Transverse colon (tissue), 4 donors: ENCODE data around the gene SPIN2A. TPM values are rescaled to one million over a fixed set of nuclear protein-coding genes. Genes with fewer than 3 reads are reported as not detected.
"Not testable (repeated sequence)": the region's sequence is repeated elsewhere in the genome, so short reads cannot be mapped to it uniquely, and the experiment has no call there.

Source experiments
- DNase-seq: peaks from one replicate; pipeline ENCODE4 v3.0.0-alpha.2; 2019
- H3K27ac ChIP-seq, 4 donors: fragments of 200-600 bp; sonication (generic); 2 replicates each; pipeline ENCODE4 v1.5.1; 2016 to 2018; ENCODE audit warnings: inconsistent platforms in 4 of 4
- H3K27me3 ChIP-seq: fragments of 200-600 bp; sonication (generic); 2 replicates; pipeline ENCODE4 v1.5.1; 2017; ENCODE audit warnings: inconsistent platforms
- H3K36me3 ChIP-seq, 4 donors: fragments of 200-600 bp; sonication (generic); 2 replicates each; pipeline ENCODE4 v1.5.1; 2017 to 2019; ENCODE audit warnings: inconsistent platforms in 4 of 4
- H3K4me1 ChIP-seq, 4 donors: fragments of 200-600 bp; sonication (generic); 2 replicates each; pipeline ENCODE4 v1.5.1; 2017 to 2020; ENCODE audit warnings: inconsistent platforms in 4 of 4
- H3K4me3 ChIP-seq, 4 donors: fragments of 200-600 bp; sonication (generic); 1 replicate in 1 of 4; 2 replicates in 3 of 4; pipeline versions ENCODE4 v1.5.1 to v1.6.1; 2017 to 2019; ENCODE audit warnings: inconsistent platforms in 4 of 4
- H3K9me3 ChIP-seq, 2 donors: fragments of 200-600 bp; sonication (generic); 2 replicates each; pipeline ENCODE4 v1.5.1; 2017 to 2019; ENCODE audit warnings: inconsistent platforms in 2 of 2
- CTCF ChIP-seq, 5 experiments: fragments of 200-600 bp in 3 of 5; fragments of 450-650 bp in 2 of 5; sonication (generic) in 3 of 5; IDR thresholded peaks; 1 replicate in 2 of 5; 2 replicates in 3 of 5; pipeline ENCODE4 v1.5.1; 2016 to 2017; ENCODE audit warnings: antibody characterized with exemption in 5 of 5, inconsistent platforms in 3 of 5, mild to moderate bottlenecking in 2 of 5, moderate library complexity in 1 of 5
- EP300 ChIP-seq: sonication (generic); formaldehyde crosslinking; IDR thresholded peaks from one replicate; pipeline ENCODE4 v1.6.1; 2017; ENCODE audit warnings: antibody characterized with exemption, low read depth
- POLR2A ChIP-seq: fragments of 450-650 bp; IDR thresholded peaks from one replicate; pipeline ENCODE4 v1.6.1; 2016; ENCODE audit warnings: antibody characterized with exemption, mild to moderate bottlenecking, moderate library complexity
- POLR2AphosphoS5 ChIP-seq, 3 donors: sonication (generic); formaldehyde crosslinking; IDR thresholded peaks; one replicate each; pipeline ENCODE4 v1.6.1; 2016; ENCODE audit warnings: antibody characterized with exemption in 3 of 3
- WGBS, 2 donors: methylation state at CpG; one replicate each; pipeline ENCODE4 v1.1.5; 2018; ENCODE audit warnings: low coverage in 1 of 2; 5-methylcytosine and 5-hydroxymethylcytosine counted together
- in situ Hi-C, 4 donors: fragments of 200-750 bp; cut with MboI; loops; one replicate each; pipeline versions ENCODE4 v1.15.0 to v1.15.1; 2017; ENCODE audit warnings: low sequenced_read_pairs in 3 of 4, low pct_ligation_motif_present in 1 of 4, low pct_unique_long_range_greater_than_20kb in 1 of 4
- intact Hi-C: fragments of 100-400 bp; cut with DNase I; formaldehyde crosslinking; loops from one replicate; pipeline ENCODE4 v1.15.1; 2023; ENCODE audit warnings: low total_unique reads
- total RNA-seq, 4 donors: library from RNA; depleted of rRNA; stranded (reverse); fragments of >200 nt; gene quantifications; one replicate each; pipeline ENCODE4 v1.1.0, GENCODE V29; 2016

The SPIN2A gene
- total RNA-seq, 4 donors from 2014 or later, result 0.64 to 15.7 (median 1.2) TPM; not detected in 1

DNA sequence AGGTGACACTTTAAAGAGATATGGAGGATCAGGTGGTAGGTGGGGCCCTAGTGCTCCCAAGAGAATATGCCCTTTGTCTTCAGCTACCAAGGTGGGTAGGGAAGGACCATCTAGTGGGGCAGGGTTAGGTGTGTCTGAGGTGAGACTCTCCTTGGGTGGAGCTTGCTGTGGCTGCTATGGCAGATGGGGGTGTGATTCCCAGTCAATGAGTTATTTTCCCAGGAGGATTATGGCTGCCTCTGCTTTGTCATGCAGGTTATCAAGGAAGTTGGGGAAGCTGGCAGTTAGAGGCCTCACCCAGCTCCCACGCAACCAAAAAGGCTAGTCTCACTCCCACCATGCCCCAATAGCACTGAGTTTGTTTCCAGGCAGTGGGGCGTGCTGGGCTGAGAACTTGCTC is 18.0 kb upstream of the SPIN2A start:
- peak overlapping the region in 3 of 4 donors; percentile 38 to 62 (median 40) for H3K27ac ChIP-seq
- whole genome bisulfite sequencing, 2 donors, result 83% methylated on average over 2 of the region's 2 CpGs; no CpG with 5 or more reads in 1 of the 2 donors
- DNase-seq, result peak; percentile 29
- no peaks in the 10 kb centered on the region for H3K9me3 ChIP-seq
- H3K4me1 ChIP-seq, result peaks cover 0 to 3% (median 0%) of the 10 kb centered on the region in 4 donors
- in situ Hi-C loops (no loop called here), intact Hi-C loops (no loop called here)
- no peaks in the 10 kb centered on the region for H3K27me3 ChIP-seq
- no peak overlapping the region for H3K4me3 ChIP-seq
- no peaks in the 10 kb centered on the region for H3K36me3 ChIP-seq
- TF ChIP-seq POLR2A (peak; percentile 13), POLR2AphosphoS5 (IDR thresholded peaks at IDR 0.05) (no peak), CTCF (IDR thresholded peaks at IDR 0.05) (no peak), EP300 (no peak)

DNA sequence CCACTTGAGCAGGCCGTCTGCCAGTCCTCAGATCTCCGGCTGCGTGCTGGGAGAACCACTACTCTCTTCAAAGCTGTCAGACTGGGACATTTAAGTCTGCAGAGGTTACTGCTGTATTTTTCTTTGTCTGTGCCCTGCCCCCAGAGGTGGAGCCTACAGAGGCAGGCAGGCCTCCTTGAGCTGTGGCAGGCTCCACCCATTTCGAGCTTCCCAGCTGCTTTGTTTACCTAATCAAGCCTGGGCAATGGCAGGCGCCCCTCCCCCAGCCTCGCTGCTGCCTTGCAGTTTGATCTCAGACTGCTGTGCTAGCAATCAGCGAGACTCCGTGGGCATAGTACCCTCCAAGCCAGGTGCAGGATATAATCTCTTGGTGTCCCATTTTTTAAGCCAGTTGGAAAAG is 15.0 kb upstream of the SPIN2A start:
- H3K4me1 ChIP-seq, H3K27me3 ChIP-seq, H3K9me3 ChIP-seq, in situ Hi-C loops, DNase-seq, H3K27ac ChIP-seq, H3K36me3 ChIP-seq, H3K4me3 ChIP-seq, intact Hi-C loops: not testable (repeated sequence)
- 87% methylated on average over 8 of the region's 8 CpGs; no CpG with 5 or more reads in 1 of the 2 donors for WGBS, 2 donors

DNA sequence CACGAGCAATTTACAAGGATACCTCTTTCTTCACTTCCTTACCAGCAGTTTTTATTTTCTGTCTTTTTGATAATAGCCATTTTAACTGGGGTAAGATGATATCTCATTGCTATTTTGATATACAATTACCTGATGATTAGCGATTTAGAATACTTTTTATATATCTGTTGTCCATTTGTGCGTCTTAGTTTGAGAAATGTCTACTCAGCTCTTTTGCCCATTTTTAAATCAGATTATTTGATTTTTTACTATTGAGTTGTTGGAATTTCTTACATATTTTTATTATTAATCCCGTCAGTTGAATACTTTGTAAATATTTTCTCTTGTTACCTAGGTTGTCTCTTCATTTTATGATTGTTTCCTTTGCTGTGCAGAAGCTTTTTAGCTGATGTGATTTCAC is 1.5 kb upstream of the SPIN2A start:
- Histone ChIP-seq H3K4me3 (no peak overlapping the region), H3K9me3 (no peaks in the 10 kb centered on the region), H3K27ac (no peak overlapping the region), H3K36me3 (no peaks in the 10 kb centered on the region), H3K27me3 (no peaks in the 10 kb centered on the region), H3K4me1 (no peaks in the 10 kb centered on the region)
- in situ Hi-C loops, result no loop called here
- no peak for TF ChIP-seq EP300
- no peak for TF ChIP-seq POLR2AphosphoS5 (IDR thresholded peaks at IDR 0.05)
- no peak for TF ChIP-seq POLR2A
- no peak for TF ChIP-seq CTCF (IDR thresholded peaks at IDR 0.05)
- 76% methylated on average over 4 of the region's 4 CpGs; no CpG with 5 or more reads in 1 of the 2 donors for WGBS, 2 donors
- intact Hi-C loops, result no loop called here
- DNase-seq, result no peak

- Histone ChIP-seq H3K9me3 (no peaks in the 10 kb centered on the region), H3K36me3 (no peaks in the 10 kb centered on the region), H3K27me3 (no peaks in the 10 kb centered on the region), H3K4me3 (no peak overlapping the region), H3K27ac (no peak overlapping the region), H3K4me1 (no peaks in the 10 kb centered on the region)
- in situ Hi-C loops, result no loop called here
- intact Hi-C loops, result no loop called here
- no peak for TF ChIP-seq EP300
- TF ChIP-seq CTCF (IDR thresholded peaks at IDR 0.05), result no peak
- TF ChIP-seq POLR2AphosphoS5 (IDR thresholded peaks at IDR 0.05), result no peak
- no peak for TF ChIP-seq POLR2A
- WGBS, 2 donors, result 17 to 69% methylated on average over 1 of the region's 1 CpG
- no peak for DNase-seq
Observed at GRCh38 chrX:57137501-57137900, 304 bp upstream of the SPIN2A start.

DNA sequence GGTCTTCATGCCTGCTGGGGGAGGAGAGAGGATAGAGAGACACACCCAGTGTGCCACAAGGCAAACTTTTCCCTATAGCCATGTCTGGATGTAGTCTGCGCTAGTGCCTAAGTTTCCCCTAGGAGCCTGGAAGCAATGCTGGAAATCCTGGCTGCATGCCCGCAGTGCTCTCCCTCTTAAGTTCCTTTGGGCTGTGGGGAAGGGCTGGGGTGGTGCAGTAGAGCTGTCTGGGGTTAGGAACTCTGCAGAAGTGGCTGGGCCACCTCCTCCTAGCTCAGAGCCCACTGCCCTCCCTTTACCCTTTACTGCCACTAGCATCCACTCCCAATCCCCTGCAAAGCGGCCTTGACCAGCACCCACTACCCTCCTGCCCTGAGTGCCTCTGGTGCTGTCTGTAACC is 608 bp downstream of the SPIN2A start:
- H3K27me3 ChIP-seq, DNase-seq, H3K36me3 ChIP-seq, H3K4me3 ChIP-seq, intact Hi-C loops, H3K4me1 ChIP-seq, in situ Hi-C loops, H3K9me3 ChIP-seq, H3K27ac ChIP-seq: not testable (repeated sequence)
- WGBS, 2 donors, result 76% methylated on average over 1 of the region's 3 CpGs; no CpG with 5 or more reads in 1 of the 2 donors
